Glutamatergic neuron (in vitro differentiated cells): Measurements from ENCODE around the gene CDK8. TPM values are rescaled to one million over a fixed set of nuclear protein-coding genes. Genes with fewer than 3 reads are reported as not detected.

ENCODE experiments used
- DNase-seq: peaks from one replicate; pipeline ENCODE4 v3.0.0; 2022
- H3K27ac Mint-ChIP-seq: one replicate; pipeline ENCODE4 v1.8.0; 2020; ENCODE audit warnings: mild to moderate bottlenecking, mixed read lengths, inconsistent platforms; ENCODE audit not compliant: unreplicated experiment
- H3K27me3 Mint-ChIP-seq: one replicate; pipeline ENCODE4 v1.8.0; 2020; ENCODE audit warnings: mild to moderate bottlenecking, moderate library complexity, mixed read lengths, inconsistent platforms; ENCODE audit not compliant: unreplicated experiment
- H3K36me3 Mint-ChIP-seq: one replicate; pipeline ENCODE4 v1.8.0; 2020; ENCODE audit warnings: mild to moderate bottlenecking, mixed read lengths, inconsistent platforms; ENCODE audit not compliant: unreplicated experiment
- H3K4me1 Mint-ChIP-seq: one replicate; pipeline ENCODE4 v1.8.0; 2020; ENCODE audit warnings: mild to moderate bottlenecking, low read depth, mixed read lengths, inconsistent platforms; ENCODE audit not compliant: unreplicated experiment
- H3K4me3 Mint-ChIP-seq: one replicate; pipeline ENCODE4 v1.8.0; 2020; ENCODE audit warnings: mild to moderate bottlenecking, mixed read lengths, inconsistent platforms; ENCODE audit not compliant: unreplicated experiment
- H3K9me3 Mint-ChIP-seq: one replicate; pipeline ENCODE4 v1.8.0; 2020; ENCODE audit warnings: mild to moderate bottlenecking, moderate library complexity, mixed read lengths, inconsistent platforms; ENCODE audit not compliant: unreplicated experiment
- total RNA-seq: library from RNA; stranded (reverse); fragmentation: NEBNext Ultra II Directional; extraction: Animal tissue kit (Norgen Biotek cat#: 25700); gene quantifications from one replicate; pipeline ENCODE4 v1.2.1, GENCODE V29; 2021; ENCODE audit not compliant: unreplicated experiment
- TF ChIP-seq, protein P1 (sequence below): fragments of 200-600 bp; sonication (generic); IDR thresholded peaks from one replicate; pipeline ENCODE4 v1.5.0; 2021; ENCODE audit not compliant: partially characterized antibody, unreplicated experiment

Gene CDK8
- total RNA-seq, 1 donor from 2014 or later: 27.9 TPM

DNA sequence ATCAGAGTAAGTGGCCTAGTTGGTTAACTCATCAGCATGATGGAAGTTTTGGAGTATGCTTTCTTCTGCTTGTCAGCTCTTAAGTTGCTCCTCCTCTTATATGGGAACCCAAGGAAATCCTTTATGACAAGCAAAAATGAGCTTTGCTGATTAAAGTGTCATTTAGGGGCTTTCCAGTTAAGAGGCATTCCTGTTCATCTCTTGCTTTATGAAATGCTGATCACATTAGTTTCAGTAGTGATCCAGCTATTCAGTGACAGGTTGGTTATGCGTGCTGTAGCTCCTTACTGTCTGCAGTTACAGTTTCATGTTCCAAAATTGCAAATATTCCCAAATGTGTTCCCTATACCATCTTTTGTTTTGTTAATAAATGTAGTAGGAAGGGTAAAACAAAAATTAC is 146.6 kb downstream of the CDK8 start:
- Mint-ChIP-seq H3K9me3 (no peaks in the 10 kb centered on the region), H3K4me1 (no peaks in the 10 kb centered on the region), H3K36me3 (no peaks in the 10 kb centered on the region), H3K4me3 (no peak overlapping the region), H3K27ac (no peak overlapping the region), H3K27me3 (no peaks in the 10 kb centered on the region)
- DNase-seq: no peak
- TF ChIP-seq, protein P1, sequence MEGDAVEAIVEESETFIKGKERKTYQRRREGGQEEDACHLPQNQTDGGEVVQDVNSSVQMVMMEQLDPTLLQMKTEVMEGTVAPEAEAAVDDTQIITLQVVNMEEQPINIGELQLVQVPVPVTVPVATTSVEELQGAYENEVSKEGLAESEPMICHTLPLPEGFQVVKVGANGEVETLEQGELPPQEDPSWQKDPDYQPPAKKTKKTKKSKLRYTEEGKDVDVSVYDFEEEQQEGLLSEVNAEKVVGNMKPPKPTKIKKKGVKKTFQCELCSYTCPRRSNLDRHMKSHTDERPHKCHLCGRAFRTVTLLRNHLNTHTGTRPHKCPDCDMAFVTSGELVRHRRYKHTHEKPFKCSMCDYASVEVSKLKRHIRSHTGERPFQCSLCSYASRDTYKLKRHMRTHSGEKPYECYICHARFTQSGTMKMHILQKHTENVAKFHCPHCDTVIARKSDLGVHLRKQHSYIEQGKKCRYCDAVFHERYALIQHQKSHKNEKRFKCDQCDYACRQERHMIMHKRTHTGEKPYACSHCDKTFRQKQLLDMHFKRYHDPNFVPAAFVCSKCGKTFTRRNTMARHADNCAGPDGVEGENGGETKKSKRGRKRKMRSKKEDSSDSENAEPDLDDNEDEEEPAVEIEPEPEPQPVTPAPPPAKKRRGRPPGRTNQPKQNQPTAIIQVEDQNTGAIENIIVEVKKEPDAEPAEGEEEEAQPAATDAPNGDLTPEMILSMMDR: no peak

DNA sequence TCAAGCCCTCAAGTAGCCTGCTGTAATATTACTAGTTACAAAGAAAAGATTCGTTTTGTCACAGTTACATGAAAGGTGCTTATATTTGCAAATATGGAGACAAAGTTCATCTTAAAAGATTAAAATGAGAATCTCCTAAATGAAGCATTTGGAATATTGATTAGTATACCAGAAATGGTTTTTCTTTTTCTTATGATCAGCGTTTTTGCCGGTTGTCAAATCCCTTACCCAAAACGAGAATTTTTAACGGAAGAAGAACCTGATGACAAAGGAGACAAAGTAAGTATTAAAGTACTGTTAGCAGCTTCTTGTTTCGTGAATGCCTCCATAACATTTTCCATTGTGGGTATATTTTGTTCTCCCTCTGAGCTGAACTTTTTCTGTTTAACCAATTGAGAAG is 147.1 kb downstream of the CDK8 start:
- Mint-ChIP-seq H3K4me1 (peaks cover under 1% of the 10 kb centered on the region), H3K36me3 (no peaks in the 10 kb centered on the region), H3K9me3 (no peaks in the 10 kb centered on the region), H3K27ac (no peak overlapping the region), H3K4me3 (no peak overlapping the region), H3K27me3 (no peaks in the 10 kb centered on the region)
- TF ChIP-seq, protein P1: no peak
- no peak for DNase-seq

DNA sequence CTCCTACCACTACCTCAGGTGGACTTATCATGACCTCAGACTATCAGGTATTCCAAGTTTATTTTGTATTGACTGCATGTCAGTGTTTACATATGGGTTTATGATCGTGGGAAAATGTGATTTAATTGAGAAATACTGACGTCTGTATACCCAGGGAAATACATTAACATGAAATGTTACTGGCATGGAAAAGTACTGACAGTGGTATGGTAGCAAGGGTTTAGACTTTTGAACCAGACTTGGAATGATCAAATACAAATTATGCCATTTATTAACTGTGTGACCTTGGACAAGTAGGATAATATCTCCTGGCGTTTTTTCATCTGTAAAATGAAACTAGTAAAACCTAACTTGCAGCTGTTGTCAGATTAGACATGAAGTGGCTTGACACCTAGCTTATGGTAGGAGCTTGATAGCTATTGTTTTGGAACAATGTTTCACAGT is 147.7 kb downstream of the CDK8 start:
- peaks cover 5% of the 10 kb centered on the region for H3K36me3 Mint-ChIP-seq
- H3K4me3 Mint-ChIP-seq: no peak overlapping the region
- no peak overlapping the region for H3K27ac Mint-ChIP-seq
- peaks cover 2% of the 10 kb centered on the region for H3K27me3 Mint-ChIP-seq
- peaks cover 6% of the 10 kb centered on the region for H3K4me1 Mint-ChIP-seq
- no peak for DNase-seq
- TF ChIP-seq, protein P1: no peak
- H3K9me3 Mint-ChIP-seq: no peaks in the 10 kb centered on the region

DNA sequence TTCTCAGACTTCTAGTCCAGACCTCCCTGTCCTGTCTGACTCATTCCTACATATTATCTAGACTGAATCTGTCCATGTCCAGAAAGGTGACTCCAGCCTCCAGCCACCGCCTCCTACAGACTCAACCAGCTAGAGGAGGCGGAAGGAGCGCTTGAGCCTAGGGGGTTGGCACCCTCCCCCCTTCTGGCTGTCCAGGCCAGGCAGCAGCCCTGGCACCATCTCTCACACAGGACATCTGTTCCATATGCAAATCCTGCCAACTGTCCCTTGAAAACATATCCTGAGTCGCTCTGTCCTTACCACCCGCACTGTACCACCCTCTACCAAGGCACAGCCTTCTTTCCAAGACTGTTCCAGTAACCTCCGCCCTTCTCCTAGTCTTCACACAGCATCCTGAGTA is 152.9 kb downstream of the CDK8 start:
- Mint-ChIP-seq H3K9me3 (no peaks in the 10 kb centered on the region), H3K27ac (peak overlapping the region; percentile 50), H3K4me3 (no peak overlapping the region), H3K27me3 (peaks cover 4% of the 10 kb centered on the region), H3K4me1 (peaks cover 6% of the 10 kb centered on the region), H3K36me3 (peaks cover 10% of the 10 kb centered on the region)
- TF ChIP-seq, protein P1: no peak
- DNase-seq: no peak

DNA sequence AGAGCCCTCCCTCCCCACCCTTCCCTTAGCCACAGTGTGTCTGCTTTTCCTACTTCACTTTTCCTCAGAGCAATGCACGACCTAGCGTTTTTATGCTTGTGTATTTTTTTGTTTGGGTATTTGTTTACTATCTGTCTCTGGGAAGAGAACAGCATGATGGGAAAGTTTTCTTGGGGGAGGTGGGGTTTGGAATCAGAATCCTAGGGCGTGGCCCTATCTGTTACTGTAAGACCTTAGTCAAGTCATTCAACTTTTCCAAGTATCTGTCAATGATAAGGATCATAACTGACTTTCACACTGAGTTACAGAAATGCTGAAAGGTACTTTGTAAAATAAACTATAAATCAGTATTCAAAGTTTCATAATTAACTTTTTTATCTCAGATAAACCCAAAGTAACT is 157.3 kb downstream of the CDK8 start:
- Mint-ChIP-seq H3K36me3 (peaks cover 24% of the 10 kb centered on the region), H3K4me1 (peaks cover 3% of the 10 kb centered on the region), H3K9me3 (peaks cover 2% of the 10 kb centered on the region), H3K27ac (no peak overlapping the region), H3K4me3 (no peak overlapping the region), H3K27me3 (peaks cover 4% of the 10 kb centered on the region)
- TF ChIP-seq, protein P1: no peak
- no peak for DNase-seq
